Prostate gland (tissue), 2 donors: ENCODE data around the gene LEPROT.

Experiments used
- CTCF ChIP-seq, 4 experiments: fragments of 200-600 bp in 2 of 4; fragments of 450-650 bp in 2 of 4; sonication (generic) in 2 of 4; IDR thresholded peaks; 1 replicate in 3 of 4; 2 replicates in 1 of 4; pipeline ENCODE4 v1.5.1; 2016 to 2019; ENCODE audit warnings: antibody characterized with exemption in 4 of 4, mild to moderate bottlenecking in 2 of 4, moderate library complexity in 2 of 4
- POLR2A ChIP-seq: fragments of 450-650 bp; IDR thresholded peaks from one replicate; pipeline ENCODE4 v1.6.1; 2016; ENCODE audit warnings: antibody characterized with exemption, mild to moderate bottlenecking
- POLR2AphosphoS5 ChIP-seq: sonication (generic); formaldehyde crosslinking; IDR thresholded peaks from one replicate; pipeline ENCODE4 v1.6.1; 2017; ENCODE audit warnings: antibody characterized with exemption

GRCh38 chr1:65435987-65436386 lies 15.5 kb downstream of the LEPROT start:
- TF ChIP-seq CTCF (IDR thresholded peaks at IDR 0.05) (no peak), POLR2AphosphoS5 (no peak), POLR2A (no peak)
